PFSK-1 (cell line): ENCODE measurements around the gene PSMC6.

Experiments
- FOXP2 ChIP-seq: optimal IDR thresholded peaks from 2 replicates; pipeline ENCODE3; 2011; ENCODE audit warnings: borderline replicate concordance, control low read depth, inconsistent platforms; ENCODE audit not compliant: insufficient read depth; ENCODE audit errors: extremely low read length, extremely low read depth
- POLR2AphosphoS5 ChIP-seq: IDR thresholded peaks from 2 replicates; pipeline ENCODE4 v1.6.1; 2012; ENCODE audit warnings: low read depth, mild to moderate bottlenecking, control low read depth, low read length, moderate library complexity
- SIN3A ChIP-seq: IDR thresholded peaks from 2 replicates; pipeline ENCODE4 v1.6.1; 2012; ENCODE audit warnings: mild to moderate bottlenecking, low read length, moderate library complexity, borderline replicate concordance; ENCODE audit not compliant: insufficient read depth
- TAF1 ChIP-seq: IDR thresholded peaks from 2 replicates; pipeline ENCODE4 v1.6.1; 2012; ENCODE audit warnings: low read length, control low read depth, borderline replicate concordance; ENCODE audit not compliant: insufficient read depth
- TF ChIP-seq, protein P1 (sequence below), 2 experiments: IDR thresholded peaks; 2 replicates each; pipeline versions ENCODE4 v1.6.1 to v1.8.0; 2011 to 2012; ENCODE audit warnings: low read depth in 2 of 2, low read length in 2 of 2, control low read depth in 1 of 2, inconsistent platforms in 1 of 2, mild to moderate bottlenecking in 1 of 2, moderate library complexity in 1 of 2; ENCODE audit not compliant: insufficient read depth in 1 of 2

Gene PSMC6

DNA sequence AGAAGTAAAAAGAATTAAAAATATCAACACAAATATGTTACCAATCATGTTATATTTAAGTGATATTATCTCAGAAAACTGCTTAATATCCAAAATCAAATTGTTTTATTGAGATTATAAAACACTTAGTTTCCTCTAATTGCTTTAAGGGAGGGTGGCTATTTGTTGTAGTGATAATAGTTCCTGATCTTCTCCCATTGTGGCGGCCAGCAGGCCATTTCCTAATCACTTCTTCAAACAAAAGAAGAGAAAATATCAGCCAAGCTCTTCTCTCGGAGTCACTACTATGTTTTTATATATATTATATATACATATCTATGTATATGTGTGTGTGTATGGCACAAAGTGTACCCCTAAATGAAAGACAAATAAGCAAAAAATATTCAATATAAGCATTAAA lies 43.1 kb upstream of the PSMC6 start:
- TF ChIP-seq TAF1, result no peak

DNA sequence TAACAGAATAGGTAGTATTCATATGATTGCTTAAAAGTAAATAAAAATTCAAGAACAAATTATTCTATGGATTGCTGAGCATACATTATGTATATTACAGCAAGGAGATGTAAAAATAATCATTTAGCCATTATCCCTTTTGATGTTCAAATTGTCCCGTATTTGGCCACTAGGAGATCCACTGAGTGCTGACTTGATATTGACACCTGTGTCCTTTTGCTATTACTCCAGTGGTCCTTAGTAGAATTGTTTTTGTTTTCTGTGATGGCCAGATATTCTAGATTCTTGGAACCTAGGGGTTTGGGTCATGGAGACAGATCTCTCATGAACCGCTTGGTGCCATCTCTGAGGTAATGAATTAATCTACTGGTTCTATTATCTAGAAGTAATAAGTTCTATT lies 28.4 kb upstream of the PSMC6 start:
- TF ChIP-seq, protein P1, sequence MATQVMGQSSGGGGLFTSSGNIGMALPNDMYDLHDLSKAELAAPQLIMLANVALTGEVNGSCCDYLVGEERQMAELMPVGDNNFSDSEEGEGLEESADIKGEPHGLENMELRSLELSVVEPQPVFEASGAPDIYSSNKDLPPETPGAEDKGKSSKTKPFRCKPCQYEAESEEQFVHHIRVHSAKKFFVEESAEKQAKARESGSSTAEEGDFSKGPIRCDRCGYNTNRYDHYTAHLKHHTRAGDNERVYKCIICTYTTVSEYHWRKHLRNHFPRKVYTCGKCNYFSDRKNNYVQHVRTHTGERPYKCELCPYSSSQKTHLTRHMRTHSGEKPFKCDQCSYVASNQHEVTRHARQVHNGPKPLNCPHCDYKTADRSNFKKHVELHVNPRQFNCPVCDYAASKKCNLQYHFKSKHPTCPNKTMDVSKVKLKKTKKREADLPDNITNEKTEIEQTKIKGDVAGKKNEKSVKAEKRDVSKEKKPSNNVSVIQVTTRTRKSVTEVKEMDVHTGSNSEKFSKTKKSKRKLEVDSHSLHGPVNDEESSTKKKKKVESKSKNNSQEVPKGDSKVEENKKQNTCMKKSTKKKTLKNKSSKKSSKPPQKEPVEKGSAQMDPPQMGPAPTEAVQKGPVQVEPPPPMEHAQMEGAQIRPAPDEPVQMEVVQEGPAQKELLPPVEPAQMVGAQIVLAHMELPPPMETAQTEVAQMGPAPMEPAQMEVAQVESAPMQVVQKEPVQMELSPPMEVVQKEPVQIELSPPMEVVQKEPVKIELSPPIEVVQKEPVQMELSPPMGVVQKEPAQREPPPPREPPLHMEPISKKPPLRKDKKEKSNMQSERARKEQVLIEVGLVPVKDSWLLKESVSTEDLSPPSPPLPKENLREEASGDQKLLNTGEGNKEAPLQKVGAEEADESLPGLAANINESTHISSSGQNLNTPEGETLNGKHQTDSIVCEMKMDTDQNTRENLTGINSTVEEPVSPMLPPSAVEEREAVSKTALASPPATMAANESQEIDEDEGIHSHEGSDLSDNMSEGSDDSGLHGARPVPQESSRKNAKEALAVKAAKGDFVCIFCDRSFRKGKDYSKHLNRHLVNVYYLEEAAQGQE (IDR thresholded peaks at IDR 0.05; ENCODE audit: insufficient read depth in 1 of 2, low read depth in 2 of 2, low read length in 2 of 2), result no peak
- no peak for TF ChIP-seq FOXP2
- TF ChIP-seq POLR2AphosphoS5, result no peak
- no peak for TF ChIP-seq SIN3A
- TF ChIP-seq TAF1, result no peak

DNA sequence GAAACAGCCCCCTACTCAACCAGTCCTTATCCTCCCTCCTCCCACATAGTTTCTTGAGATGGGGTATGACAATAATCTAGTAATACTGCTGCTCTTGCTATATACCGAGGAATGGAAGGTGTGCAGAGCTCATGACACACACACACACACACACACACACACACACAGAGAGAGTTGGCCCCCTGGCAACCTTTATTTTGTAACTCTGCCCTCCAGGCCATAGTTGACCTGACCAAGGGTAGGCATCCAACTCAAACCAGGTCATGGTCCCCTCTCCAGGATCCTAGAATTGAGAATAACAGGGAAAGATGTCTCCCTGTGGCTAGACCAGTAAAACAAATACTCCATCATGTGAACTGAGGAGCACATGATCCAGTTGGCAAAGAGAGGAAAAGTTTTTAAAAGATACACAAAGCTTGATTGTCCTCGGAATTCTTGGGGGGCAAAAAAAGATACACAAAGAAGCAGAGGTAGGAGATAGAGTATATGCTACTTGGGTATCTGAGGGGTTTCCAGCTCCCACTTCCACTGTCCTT lies 22.9 kb upstream of the PSMC6 start:
- TF ChIP-seq FOXP2 (no peak), SIN3A (no peak), POLR2AphosphoS5 (no peak), TAF1 (no peak)
- TF ChIP-seq, protein P1 (IDR thresholded peaks at IDR 0.05; ENCODE audit: insufficient read depth in 1 of 2, low read depth in 2 of 2, low read length in 2 of 2), result no peak

DNA sequence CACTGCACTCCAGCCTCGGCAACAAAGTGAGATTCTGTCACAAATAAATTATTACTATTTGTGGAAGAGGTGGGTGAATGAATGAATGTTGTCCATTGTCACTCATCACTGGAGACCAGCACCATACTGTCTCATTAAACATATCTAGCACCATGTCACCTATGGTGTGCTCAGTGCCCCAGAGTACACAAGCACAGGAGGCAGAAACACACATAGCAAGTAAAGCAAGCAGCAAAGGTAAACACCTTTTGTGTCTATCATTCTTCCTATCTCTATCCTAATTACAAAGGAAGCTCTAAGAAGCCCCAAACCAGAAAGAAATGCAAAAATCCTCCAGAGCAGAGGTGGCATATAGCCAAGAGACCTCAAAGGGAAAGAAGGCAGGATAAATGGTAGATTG lies 20.8 kb upstream of the PSMC6 start:
- TF ChIP-seq, protein P1 (IDR thresholded peaks at IDR 0.05; ENCODE audit: insufficient read depth in 1 of 2, low read depth in 2 of 2, low read length in 2 of 2), result no peak
- TF ChIP-seq POLR2AphosphoS5 (no peak), FOXP2 (no peak), TAF1 (no peak), SIN3A (no peak)

DNA sequence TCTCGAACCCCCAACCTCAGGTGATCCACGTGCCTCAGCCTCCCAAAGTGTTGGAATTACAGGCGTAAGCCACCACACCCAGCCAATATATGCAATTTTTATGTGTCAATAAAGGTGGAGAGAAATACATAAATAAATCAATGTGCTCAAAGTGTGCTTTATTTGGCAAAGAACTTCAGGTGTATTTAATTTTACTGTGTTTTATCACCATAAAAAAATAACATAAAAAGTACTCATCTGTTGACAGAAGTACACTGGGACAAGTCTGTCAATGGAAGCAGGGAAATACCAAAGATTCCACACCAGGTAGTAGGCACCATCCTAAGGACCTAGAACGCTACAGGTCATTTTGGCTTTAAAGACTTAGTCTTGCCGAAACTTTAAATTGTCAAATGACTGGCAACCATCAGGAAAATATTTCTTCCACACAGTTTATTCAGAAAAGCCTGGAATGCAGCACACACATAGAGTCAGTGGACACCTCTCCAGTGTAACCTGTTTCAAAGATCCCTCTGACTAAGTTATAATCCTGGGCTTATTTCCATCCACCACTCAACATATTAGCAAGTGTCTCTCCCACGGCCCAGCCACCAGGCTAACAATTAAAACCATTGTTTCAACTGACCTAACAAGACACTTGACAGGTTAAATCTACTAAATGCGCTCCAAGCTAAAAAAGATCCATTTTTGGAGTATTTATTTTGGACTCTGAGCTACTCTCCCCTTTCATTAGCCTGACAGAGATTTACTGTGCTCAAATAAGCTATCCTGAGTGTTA lies 15.8 kb upstream of the PSMC6 start:
- TF ChIP-seq, protein P1 (IDR thresholded peaks at IDR 0.05; ENCODE audit: insufficient read depth in 1 of 2, low read depth in 2 of 2, low read length in 2 of 2), result no peak
- no peak for TF ChIP-seq SIN3A
- no peak for TF ChIP-seq TAF1
- TF ChIP-seq POLR2AphosphoS5, result no peak
- TF ChIP-seq FOXP2, result no peak
